Tibial nerve (tissue), 3 donors: ENCODE measurements around the gene SMYD3.

Experiments
- POLR2A ChIP-seq, 2 donors: fragments of 450-650 bp; IDR thresholded peaks; one replicate each; pipeline ENCODE4 v1.6.1; 2017; ENCODE audit warnings: antibody characterized with exemption in 2 of 2, mild to moderate bottlenecking in 2 of 2, moderate library complexity in 2 of 2
- TF ChIP-seq, protein P1 (sequence below), 5 experiments: fragments of 200-600 bp in 3 of 5; fragments of 450-650 bp in 2 of 5; sonication (generic) in 3 of 5; IDR thresholded peaks; one replicate each; pipeline ENCODE4 v1.5.1; 2016 to 2019; ENCODE audit warnings: antibody characterized with exemption in 5 of 5, mild to moderate bottlenecking in 3 of 5, moderate library complexity in 2 of 5

DNA sequence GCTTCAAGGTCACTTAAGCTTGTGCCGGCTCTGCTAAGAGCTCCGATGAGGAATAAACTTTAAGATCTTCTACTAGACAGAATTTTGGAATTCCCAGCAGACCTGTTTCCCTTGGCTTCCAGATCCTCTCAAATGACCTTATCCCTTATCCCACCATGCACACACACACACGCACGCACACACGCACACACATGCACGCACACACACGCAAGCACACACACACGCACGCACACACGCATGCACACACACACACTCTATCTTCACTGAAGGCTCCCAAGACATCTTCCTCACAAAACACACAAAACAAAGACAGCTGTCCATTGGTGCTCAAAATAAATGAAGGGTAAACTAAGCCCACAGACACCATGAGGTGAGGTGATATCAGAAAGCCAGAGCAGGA lies 692.4 kb downstream of the SMYD3 start:
- TF ChIP-seq, protein P1, sequence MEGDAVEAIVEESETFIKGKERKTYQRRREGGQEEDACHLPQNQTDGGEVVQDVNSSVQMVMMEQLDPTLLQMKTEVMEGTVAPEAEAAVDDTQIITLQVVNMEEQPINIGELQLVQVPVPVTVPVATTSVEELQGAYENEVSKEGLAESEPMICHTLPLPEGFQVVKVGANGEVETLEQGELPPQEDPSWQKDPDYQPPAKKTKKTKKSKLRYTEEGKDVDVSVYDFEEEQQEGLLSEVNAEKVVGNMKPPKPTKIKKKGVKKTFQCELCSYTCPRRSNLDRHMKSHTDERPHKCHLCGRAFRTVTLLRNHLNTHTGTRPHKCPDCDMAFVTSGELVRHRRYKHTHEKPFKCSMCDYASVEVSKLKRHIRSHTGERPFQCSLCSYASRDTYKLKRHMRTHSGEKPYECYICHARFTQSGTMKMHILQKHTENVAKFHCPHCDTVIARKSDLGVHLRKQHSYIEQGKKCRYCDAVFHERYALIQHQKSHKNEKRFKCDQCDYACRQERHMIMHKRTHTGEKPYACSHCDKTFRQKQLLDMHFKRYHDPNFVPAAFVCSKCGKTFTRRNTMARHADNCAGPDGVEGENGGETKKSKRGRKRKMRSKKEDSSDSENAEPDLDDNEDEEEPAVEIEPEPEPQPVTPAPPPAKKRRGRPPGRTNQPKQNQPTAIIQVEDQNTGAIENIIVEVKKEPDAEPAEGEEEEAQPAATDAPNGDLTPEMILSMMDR (IDR thresholded peaks at IDR 0.05) = no peak
- no peak for TF ChIP-seq POLR2A (IDR thresholded peaks at IDR 0.05)
